Testis (tissue), 3 donors: ENCODE measurements around the gene MRPL51. TPM values are rescaled to one million over a fixed set of nuclear protein-coding genes. Genes with fewer than 3 reads are reported as not detected.
A peak's percentile ranks its signal among the peaks of the same experiment; 100 is the strongest.

Source experiments
- DNase-seq: peaks from one replicate; pipeline ENCODE4 v3.0.0-alpha.2; 2019
- H3K27ac ChIP-seq, 2 donors: fragments of 200-600 bp; sonication (generic); one replicate each; pipeline ENCODE4 v1.5.1; 2019
- H3K27me3 ChIP-seq: fragments of 200-600 bp; sonication (generic); one replicate; pipeline ENCODE4 v1.5.1; 2019
- H3K36me3 ChIP-seq: fragments of 200-600 bp; sonication (generic); one replicate; pipeline ENCODE4 v1.5.1; 2017; ENCODE audit warnings: low read depth; ENCODE audit errors: missing control alignments
- H3K4me1 ChIP-seq: fragments of 200-600 bp; sonication (generic); one replicate; pipeline ENCODE4 v1.5.1; 2019
- H3K4me3 ChIP-seq, 2 donors: fragments of 200-600 bp; sonication (generic); one replicate each; pipeline ENCODE4 v1.5.1; 2017 to 2019
- H3K9me3 ChIP-seq: fragments of 200-600 bp; sonication (generic); one replicate; pipeline ENCODE4 v1.5.1; 2017
- CTCF ChIP-seq, 3 experiments: fragments of 450-650 bp in 2 of 3; fragments of 200-600 bp in 1 of 3; sonication (generic) in 1 of 3; IDR thresholded peaks; one replicate each; pipeline ENCODE4 v1.5.1; 2016 to 2019; ENCODE audit warnings: antibody characterized with exemption in 3 of 3, mild to moderate bottlenecking in 2 of 3, moderate library complexity in 1 of 3
- POLR2A ChIP-seq: fragments of 450-650 bp; IDR thresholded peaks from one replicate; pipeline ENCODE4 v1.6.1; 2017; ENCODE audit warnings: antibody characterized with exemption, mild to moderate bottlenecking, moderate library complexity
- WGBS, 2 donors: methylation state at CpG; one replicate each; pipeline ENCODE4 v1.1.5; 2018; 5-methylcytosine and 5-hydroxymethylcytosine counted together
- intact Hi-C: fragments of 100-400 bp; cut with DNase I; formaldehyde crosslinking; loops from one replicate; pipeline ENCODE4 v1.15.1; 2023; ENCODE audit warnings: low total_unique reads
- polyA plus RNA-seq: library from polyadenylated mRNA; stranded (reverse); fragments of 350-450 nt; fragmentation: Illumina TruSeq; extraction: RNeasy Lipid Tissue Mini Kit (QIAGEN cat#74804); gene quantifications from one replicate; pipeline ENCODE4 v1.2.3, GENCODE V29; 2014; ENCODE audit warnings: low read depth, low replicate concordance; ENCODE audit not compliant: insufficient read depth
- total RNA-seq, 2 donors: library from RNA; depleted of rRNA; stranded (reverse); fragments of >200 nt; gene quantifications; one replicate each; pipeline ENCODE4 v1.2.3, GENCODE V29; 2016

The MRPL51 gene
- total and polyA plus RNA-seq, 3 donors from 2014 or later, result 106 to 343 (median 135) TPM

GRCh38 chr12:6535960-6536847 is 43.1 kb upstream of the MRPL51 start:
- no peak for DNase-seq
- TF ChIP-seq POLR2A (no peak), CTCF (IDR thresholded peaks at IDR 0.05) (no peak)
- intact Hi-C loops, result no loop called here
- Histone ChIP-seq H3K27me3 (no peaks in the 10 kb centered on the region), H3K4me1 (peaks cover 45% of the 10 kb centered on the region), H3K36me3 (no peaks in the 10 kb centered on the region), H3K9me3 (no peaks in the 10 kb centered on the region), H3K27ac (peak overlapping the region; percentile 86 to 92), H3K4me3 (peak overlapping the region in 1 of 2 donors; percentile 92)
- WGBS, 2 donors, result 45 to 53% methylated on average over 9 to 10 of the region's 10 CpGs

- peak overlapping the region; percentile 92 to 93 for H3K4me3 ChIP-seq
- H3K9me3 ChIP-seq, result no peaks in the 10 kb centered on the region
- H3K27ac ChIP-seq, result peak overlapping the region; percentile 86 to 92
- H3K4me1 ChIP-seq, result peaks cover 39% of the 10 kb centered on the region
- intact Hi-C loops, result no loop called here
- H3K36me3 ChIP-seq, result no peaks in the 10 kb centered on the region
- WGBS, 2 donors, result 2% methylated on average over 6 of the region's 6 CpGs
- TF ChIP-seq POLR2A, result no peak
- no peak for TF ChIP-seq CTCF (IDR thresholded peaks at IDR 0.05)
- no peak for DNase-seq
- no peaks in the 10 kb centered on the region for H3K27me3 ChIP-seq
Observed at GRCh38 chr12:6535697-6535946, 42.6 kb upstream of the MRPL51 start.

GRCh38 chr12:6534945-6535696 is 42.1 kb upstream of the MRPL51 start:
- Histone ChIP-seq H3K27ac (peak overlapping the region; percentile 86 to 92), H3K4me1 (peaks cover 34% of the 10 kb centered on the region), H3K27me3 (no peaks in the 10 kb centered on the region), H3K36me3 (no peaks in the 10 kb centered on the region), H3K9me3 (no peaks in the 10 kb centered on the region), H3K4me3 (peak overlapping the region; percentile 92 to 93)
- DNase-seq, result peak; percentile 73
- no peak for TF ChIP-seq CTCF (IDR thresholded peaks at IDR 0.05)
- no peak for TF ChIP-seq POLR2A
- WGBS, 2 donors, result 0 to 3% methylated on average over 20 to 26 of the region's 52 CpGs
- intact Hi-C loops, result no loop called here

- Histone ChIP-seq H3K36me3 (no peaks in the 10 kb centered on the region), H3K27ac (peak overlapping the region; percentile 86 to 92), H3K27me3 (no peaks in the 10 kb centered on the region), H3K4me3 (peak overlapping the region; percentile 92 to 93), H3K9me3 (no peaks in the 10 kb centered on the region), H3K4me1 (peaks cover 30% of the 10 kb centered on the region)
- WGBS, 2 donors, result 0% methylated on average over 14 of the region's 25 CpGs; no CpG with 5 or more reads in 1 of the 2 donors
- TF ChIP-seq CTCF (IDR thresholded peaks at IDR 0.05) (no peak), POLR2A (no peak)
- no peak for DNase-seq
- intact Hi-C loops, result no loop called here
Observed at GRCh38 chr12:6534695-6534944, 41.6 kb upstream of the MRPL51 start.
